Gastroesophageal sphincter (tissue), 3 donors: ENCODE data around the gene MOAP1.
"Not testable (repeated sequence)": the region's sequence is repeated elsewhere in the genome, so short reads cannot be mapped to it uniquely, and the experiment has no call there.

Experiments
- CTCF ChIP-seq, 4 experiments: fragments of 200-600 bp in 2 of 4; fragments of 450-650 bp in 2 of 4; sonication (generic) in 1 of 4; IDR thresholded peaks; one replicate each; pipeline ENCODE4 v1.5.1; 2017 to 2019; ENCODE audit warnings: antibody characterized with exemption in 4 of 4, mild to moderate bottlenecking in 2 of 4, moderate library complexity in 2 of 4
- POLR2A ChIP-seq, 2 donors: fragments of 450-650 bp; IDR thresholded peaks; one replicate each; pipeline ENCODE4 v1.6.1; 2017; ENCODE audit warnings: antibody characterized with exemption in 2 of 2, mild to moderate bottlenecking in 2 of 2, moderate library complexity in 1 of 2

- TF ChIP-seq CTCF, POLR2A (IDR thresholded peaks at IDR 0.05): not testable (repeated sequence)
Measured at GRCh38 chr14:93158349-93158748, 26.3 kb downstream of the MOAP1 start.
